GM19035 (cell line): ENCODE data around the gene TMEM178A.
"Not testable (repeated sequence)": the region's sequence is repeated elsewhere in the genome, so short reads cannot be mapped to it uniquely, and the experiment has no call there.

Source experiments
- ATAC-seq: cut with Tn5 transposase; IDR thresholded peaks from one replicate; pipeline ENCODE4 v1.9.1; 2021; ENCODE audit not compliant: unreplicated experiment

TMEM178A gene

DNA sequence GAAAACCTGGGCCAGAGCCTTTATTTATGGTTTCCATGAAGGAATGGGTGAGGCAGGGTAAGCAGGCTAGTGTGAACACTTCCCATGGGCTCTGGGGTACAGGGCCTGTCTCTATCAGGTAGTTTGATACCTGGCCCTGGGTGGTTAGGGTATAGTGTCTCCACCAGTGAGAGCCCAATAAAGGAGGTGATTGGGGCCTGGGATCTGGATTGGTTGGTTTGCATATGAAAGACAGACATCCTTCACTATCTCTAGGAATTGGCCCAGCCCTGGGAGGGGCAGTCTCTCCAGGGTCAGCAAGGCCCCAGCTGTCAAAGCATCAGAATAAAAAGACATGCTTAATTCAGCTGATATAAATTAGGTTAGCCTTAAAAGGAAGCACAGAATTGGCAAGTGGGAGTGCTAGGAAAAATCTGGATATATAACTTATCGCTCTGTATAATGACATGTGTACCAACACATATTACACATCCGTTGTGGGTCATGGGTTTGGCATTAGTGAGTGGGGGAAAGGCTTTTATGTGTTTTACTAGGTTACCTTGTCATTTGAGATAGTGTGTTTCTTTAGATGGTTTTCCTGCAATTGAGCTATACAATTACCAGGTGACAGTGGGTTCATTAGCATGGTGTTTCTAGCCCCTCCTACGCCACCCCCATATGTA, 18.5 kb upstream of the TMEM178A start:
- no peak for ATAC-seq

DNA sequence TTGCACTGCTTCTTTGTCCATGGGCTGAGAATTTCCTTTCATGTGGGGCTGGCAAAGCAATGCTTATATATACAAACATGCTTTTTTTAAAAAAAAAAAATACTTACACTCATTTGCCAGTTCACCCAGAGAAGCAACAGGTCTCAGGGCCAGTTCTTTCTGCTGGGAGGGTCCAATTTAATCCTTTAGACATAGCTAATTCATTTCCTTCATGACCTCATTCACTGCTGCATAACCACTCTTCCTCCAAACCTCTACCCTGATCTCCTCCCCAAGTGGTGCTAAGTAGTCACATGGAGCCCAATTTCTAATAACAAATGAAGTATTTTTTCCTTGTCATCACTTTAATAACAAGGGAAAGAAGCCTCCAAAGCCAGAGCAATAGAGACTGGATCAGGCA, 17.1 kb upstream of the TMEM178A start:
- ATAC-seq = no peak

DNA sequence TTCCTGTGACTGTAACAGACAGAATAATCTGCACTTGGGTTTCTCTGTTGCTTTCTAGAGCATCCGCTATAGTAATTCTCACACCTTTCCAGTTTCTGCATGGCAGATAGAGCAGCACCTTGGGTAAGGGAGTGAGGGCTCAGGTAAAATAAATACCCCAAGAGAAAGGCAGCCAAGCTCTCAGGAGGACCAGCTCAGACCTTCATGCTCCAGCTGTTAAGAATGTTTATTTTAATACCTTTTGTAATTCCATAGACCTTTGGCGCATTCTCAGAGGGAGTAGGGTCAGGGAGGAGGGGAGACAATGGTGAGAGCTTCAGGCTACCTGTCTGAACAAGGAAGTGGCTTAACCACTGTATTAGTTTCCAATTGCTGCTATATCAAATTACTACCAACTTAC, 16.2 kb upstream of the TMEM178A start:
- ATAC-seq = no peak

DNA sequence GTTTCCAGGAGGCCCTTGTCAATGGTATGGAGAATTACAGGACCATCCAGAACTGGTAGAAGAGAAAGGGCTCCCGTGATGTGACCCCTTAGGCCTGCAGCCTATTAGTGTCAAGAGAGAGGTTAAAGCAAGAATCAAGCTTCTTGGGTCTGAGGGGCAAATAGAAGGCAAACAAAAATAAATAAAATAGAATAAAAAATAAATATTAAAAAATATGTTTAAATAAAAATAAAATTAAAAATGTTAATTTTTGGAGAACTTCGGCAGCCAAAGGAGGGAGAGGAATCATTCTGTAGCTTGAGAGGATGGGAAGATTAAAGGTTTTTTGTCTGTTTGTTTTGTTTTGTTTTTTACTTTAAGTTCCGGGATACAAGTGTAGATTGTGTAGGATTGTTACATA, 15.2 kb upstream of the TMEM178A start:
- no peak for ATAC-seq

DNA sequence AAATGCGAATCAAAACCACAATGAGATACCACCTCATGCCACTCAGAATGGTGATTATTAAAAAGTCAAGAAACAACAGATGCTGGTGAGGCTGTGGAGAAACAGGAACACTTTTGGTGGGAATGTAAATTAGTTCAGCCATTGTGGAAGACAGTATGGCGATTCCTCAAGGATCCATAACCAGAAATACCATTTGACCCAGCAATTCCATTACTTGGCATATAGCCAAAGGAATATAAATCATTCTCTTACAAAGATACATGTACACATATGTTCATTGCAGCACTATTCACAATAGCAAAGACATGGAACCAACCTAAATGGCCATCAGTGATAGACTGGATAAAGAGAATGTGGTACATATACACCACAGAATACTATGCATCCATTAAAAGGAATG, 9.5 kb upstream of the TMEM178A start:
- not testable (repeated sequence) for ATAC-seq

DNA sequence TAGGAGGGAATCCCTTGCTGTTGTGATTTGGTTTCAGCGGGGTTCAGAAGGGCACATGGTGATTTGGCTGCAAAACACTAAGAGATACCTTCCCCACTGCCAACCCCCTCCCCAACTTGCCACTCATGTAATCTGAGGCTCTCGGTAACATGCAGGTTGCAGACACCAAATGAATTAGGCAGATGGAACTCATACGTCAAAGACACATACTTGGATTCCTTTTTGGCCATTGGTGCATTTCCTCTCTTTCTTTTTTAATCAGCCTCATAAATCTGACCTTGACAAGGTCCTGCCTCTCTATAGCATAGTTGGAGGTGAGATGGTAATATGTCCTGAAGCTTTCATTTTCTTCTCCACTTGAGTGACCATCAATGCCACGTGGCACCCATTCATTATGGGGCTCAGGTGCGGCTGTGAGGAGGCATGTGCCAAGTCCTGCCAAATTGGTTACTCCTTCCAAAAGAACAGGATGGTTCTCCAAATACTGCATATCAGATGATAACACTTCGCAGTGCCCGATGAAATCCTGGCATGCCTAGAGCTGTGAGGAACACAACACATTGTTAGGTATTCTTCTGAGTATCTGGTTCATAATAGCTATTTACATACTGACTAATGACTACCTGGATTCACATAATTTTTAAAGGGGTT, 8.3 kb upstream of the TMEM178A start:
- ATAC-seq = no peak

DNA sequence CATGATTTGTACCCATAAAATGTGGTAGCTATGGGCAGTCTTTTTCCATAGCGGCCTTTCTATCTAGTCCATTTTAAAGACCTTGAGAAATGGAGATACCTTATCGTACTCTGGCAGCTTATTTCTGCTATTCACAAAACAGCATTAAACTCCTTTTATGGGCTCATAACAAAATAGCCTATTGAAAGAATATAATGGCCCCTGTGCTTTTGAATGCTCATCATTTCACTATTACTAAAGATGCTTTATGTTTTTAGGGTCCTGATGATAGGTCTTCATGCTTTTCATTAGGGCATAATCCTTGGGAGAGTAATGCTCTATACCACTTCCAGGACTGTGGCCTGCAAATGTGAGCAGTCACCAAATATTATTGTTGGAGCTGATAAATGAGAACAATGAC, 7.3 kb upstream of the TMEM178A start:
- no peak for ATAC-seq

DNA sequence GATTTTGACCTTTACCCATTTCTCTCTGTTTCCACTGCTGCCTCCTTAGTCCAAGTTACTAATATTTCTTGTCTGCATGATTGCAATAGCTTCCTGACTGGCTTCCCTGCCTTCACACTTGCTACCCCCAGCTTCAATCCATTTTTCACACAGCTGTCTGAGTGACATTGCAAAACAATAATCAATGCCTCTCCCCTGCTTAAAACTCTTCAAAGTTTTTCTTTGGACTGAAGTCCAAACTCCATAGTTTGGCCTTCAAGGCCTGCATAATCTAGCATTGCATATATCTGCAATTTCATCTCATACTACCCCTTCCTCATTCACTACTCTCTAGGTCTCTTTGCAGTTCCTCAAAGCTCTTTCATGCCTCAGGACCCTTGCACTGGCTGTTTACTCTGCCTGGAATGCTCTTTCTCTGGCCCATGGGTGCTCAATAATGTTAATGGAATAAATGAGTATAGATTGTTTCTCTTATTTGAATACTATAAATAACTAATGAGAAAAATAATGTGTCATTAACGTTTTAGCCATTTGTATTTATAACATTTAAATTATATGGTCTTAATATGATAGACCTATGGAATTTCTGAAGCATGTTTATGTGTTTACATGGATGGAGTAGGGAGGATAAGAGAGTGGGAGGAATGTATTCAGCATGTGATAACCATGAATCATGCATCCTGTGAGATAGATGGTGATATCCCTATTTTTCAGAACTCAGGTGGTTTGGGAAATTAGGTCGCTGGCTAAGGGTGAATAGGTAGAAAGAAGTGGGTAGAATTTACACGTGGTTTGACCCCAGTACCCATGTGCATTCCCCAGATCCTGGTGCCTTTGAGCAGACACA, 5.7 kb upstream of the TMEM178A start:
- no peak for ATAC-seq

DNA sequence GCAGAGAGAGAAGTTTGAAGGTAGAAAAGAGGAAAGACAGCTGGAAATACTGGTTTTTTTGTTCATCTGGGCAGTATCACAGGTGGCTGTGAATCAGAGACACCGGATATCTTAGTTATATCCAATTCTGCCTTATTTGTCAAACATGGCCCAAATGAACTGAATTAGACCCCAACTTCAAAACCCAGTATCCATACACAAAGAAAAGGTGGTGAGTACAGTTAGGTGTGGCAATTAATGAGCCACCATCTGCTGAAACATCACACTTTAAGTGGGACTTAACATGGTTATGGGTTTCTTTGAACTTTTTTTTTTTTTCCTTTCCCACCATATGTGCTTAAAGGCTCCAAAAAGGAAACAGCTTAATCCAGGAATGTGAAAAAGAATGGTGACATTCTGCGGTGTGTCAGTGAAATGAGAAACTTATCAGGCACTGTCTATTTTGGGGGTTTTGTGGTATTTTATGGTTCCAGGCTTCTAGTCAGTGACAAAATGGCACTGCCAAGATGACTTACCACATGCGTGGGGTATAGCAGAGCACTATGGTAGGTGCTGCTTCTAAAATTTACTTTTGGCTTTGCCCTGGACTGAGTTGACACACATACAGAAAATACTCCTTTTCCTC, 5.0 kb upstream of the TMEM178A start:
- no peak for ATAC-seq

DNA sequence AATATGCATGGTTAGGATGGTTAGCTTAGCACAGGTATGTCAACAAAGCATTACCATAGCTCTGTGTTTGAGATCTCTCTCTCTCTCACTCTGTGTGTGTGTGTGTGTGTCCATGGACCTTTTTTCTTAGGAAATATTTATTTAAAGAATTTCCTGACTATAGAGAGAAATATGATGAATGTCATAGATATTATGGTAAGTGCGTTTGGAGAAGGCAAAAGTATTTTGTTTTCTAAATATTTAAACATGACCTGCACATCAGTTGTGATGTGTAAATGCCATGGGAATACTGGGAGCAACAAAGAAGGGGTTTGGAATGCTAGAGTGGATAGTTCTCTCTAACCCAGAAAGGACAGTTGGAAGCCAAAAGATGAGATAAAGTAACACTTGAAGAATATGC, 3.9 kb upstream of the TMEM178A start:
- ATAC-seq = no peak

DNA sequence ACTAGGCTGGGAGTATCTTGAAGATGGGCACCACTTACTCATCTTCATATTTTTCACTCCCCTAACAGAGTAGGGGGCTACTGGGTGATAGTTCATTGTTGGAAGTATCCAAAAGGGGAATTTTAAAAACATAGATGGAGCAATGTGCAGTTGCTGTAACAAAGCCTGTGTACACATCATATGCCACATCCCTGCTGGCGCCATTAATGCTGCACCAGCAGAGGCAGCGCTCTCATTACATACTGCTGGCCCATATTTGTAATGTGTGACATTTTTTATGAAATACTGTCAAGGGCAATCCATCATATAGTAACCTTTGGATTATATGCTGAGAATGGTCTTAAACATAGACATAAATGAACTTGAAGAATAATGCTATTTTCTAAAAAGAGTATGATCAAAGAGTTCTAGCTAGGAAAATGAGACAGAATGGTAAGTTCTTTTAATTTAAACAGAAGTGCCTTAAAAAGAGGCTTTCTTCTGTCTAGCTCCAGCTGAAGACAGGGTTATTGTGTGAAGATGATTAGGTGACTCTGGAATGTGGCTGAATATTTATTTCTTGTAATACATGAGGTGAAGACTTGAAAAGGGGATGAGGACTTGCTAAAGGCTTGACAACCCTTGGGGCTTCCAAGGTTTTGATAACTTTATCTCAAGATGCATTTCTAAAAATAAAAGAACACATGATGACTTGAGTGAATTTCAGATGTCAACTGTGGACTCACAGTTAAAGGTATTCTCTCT, 2.4 kb upstream of the TMEM178A start:
- no peak for ATAC-seq

DNA sequence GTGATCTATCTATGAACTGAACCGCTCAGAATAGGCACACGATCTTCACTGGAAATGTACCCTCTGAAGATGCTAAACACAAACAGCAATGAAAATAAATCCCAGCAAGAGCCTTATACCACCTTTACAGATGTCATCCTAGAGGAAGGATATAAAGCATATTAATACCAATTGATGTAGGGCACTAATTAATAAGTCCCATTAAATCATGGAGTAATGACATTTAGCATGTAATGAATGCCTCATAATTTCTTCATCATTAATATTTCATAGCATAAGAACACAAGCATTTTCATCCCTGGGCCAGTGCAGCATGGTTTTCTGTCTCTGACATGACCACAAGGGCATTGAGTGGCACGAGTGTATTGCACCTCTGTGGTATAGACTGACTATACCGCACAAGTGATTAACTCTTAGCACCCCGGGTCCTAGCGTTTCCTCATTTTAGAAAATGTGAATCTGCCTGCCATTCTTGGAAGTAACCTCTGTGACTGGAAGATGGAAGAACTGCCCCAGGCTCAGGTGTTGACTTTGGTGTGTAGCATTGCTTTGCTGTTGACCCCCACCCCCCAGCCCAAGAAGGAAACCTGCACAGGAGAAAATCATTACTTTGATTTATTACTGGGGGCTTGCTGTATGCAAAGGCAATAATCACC, 1.4 kb upstream of the TMEM178A start:
- ATAC-seq = no peak

DNA sequence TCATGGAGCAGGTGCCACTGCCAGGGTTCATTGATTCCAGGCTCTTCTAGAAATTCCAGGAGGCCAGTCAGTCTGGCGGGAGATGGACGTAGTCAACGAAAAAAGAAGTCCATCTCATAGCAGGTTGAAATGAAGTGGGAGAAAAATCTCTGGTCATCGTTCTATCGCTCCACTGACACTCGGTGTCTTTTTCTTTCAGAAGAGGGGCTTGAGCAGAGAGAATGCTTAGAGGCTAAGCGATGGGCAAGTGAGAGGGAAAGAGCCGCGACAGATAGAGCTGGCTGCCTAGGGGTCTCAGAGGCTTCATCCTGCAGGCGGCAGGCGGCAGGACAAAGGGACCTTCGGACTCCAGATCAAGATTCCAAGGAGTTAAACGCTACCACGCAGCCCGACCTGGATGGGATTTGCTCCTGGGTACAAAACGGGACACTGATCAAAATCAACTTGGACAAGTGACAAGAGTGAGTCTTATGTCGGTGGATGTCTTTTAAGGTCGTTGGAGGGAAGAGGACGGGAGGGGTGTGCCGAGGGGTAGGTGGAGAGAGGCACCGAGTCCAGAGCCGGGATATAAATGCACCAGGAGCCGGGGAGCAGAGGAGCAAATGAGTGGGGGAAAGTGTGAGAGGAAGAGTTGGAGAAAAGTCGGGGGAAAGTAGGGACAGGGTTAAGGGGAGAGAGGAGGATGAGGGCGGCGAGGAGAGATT, 677 bp upstream of the TMEM178A start:
- ATAC-seq = no peak

DNA sequence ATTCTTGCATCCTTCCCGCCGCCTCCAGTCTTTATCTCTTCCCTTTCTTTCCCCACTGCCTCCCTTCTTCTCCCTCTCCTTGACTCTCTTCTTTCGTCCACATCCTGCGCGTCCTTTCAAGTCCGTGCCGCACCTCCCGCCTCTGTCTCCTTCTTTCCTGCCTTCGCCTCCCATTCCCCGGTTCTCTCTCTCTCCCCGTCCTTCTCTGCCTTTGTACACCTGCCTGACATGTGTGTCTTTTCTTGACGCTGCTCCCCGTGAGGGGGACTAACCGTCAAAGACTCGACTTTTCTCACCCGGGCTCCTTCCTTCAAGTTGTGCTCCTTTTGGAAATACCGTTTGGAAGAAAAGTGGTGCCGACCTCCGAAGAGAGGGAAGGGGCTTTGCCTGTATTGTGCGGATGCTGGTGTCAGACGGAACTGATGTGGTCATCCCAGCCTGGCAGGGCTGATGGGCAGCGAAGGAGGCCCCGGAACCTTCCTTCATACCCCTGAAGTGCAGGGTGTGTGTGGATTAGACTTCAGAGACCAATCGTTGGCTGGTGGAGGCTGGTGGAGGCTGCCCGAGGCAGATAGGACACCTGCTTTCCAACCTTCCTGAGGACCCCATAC, 879 bp downstream of the TMEM178A start:
- ATAC-seq = no peak

DNA sequence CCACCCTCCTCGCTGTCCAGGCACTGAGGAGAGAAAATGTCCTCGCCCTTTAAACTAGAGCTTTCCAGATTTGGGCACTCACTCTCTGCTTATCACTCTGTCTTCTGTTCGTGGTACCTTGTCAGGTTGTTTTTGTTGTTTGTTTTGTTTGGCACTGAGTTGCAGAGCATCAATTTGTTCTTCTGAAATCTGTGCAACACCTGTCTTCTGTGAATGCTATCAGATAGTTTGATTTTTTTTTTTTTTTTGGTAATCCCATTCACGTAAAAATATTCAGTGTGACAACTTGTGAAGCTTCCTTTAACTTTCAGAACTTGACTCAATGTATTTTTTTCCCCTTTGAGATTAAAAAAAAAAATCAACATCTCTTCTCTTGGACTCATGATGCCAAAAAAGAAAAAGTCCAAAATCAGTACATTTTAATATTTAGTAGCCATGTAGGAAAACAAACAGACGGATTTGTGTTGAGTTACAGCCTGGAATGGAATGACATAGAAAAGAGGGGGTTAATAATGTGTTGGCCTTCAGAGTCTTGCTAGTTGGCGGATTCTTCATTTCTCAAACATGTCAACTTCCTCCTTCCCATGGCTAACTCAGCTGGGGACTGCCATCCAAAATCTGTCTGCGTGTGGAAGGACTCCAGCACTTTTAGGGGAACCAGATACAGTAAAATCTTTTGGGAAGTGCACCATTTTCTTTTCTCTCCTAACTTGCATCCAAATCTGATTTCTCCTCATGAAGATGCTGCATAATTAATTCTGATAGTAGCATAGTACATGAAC, 1.6 kb downstream of the TMEM178A start:
- no peak for ATAC-seq

DNA sequence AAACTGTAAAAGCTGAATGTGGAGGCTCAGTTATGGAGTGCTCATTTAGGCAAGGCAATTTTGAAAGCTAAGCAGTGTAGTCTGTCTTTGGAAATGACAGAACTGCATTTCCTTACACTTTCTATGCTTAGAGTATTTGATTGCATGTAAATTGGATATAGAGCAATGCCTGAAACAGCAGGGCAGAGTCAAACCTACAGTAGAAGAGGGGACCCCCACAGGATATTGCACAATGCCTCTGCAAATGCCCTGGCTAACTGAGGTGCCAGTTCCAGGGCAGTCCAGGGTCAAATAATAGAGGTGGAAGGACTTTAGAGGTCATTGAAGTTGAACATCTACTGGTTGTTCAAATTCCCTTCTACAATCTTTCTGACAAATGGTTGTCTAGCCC, 2.2 kb downstream of the TMEM178A start:
- ATAC-seq = no peak

DNA sequence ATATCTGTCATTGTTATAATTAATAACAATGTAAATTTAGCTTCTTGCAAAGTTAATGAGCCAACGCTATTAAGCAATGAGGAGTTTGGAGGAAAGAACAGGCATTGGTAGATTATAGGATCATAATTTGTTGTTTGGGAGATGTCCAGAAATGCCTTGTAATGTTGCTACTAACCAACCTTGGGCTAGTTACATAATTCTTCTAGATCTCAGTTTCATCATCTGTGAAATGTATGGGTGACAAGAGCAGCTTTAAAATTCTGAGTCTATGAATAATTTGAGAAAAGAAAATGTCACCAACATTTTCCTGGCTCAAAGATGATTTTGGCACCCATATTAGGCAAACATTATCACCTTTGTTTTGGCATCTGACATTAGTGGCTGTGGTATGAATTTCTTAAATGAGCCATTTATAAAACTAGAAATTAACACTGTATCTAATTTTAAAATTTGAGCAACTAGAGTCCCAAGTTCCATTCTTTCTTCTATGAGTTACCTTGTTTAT, 2.9 kb downstream of the TMEM178A start:
- no peak for ATAC-seq

DNA sequence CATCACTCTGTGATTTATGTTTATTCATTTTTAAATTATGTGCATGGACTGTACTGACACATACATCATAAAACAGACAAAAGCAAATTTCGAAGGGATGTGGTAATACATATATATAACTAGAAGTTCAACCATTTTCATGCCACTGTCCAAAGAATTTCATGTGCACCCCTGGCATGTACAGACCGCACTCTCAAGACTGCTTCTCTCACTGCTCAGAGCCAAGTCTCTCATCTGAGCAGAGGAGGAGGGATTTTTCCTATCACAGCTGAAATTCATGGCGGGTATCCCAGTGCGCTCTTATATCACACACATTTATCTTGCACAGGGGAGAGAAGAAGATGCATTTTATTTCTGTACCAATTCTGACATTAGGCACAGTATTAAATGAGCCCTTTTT, 5.9 kb downstream of the TMEM178A start:
- ATAC-seq = no peak
